Measurements from ENCODE around the gene GPS1. TPM values are rescaled to one million over a fixed set of nuclear protein-coding genes. Genes with fewer than 3 reads are reported as not detected.

GPS1 gene
- total and polyA plus RNA-seq, 9 of the 15 experiments (the other 6 are each of a cell fraction or from before 2014, with no cell fraction given) = 3.1 to 167 (median 69.9) TPM

- TF ChIP-seq CEBPZ (IDR thresholded peaks at IDR 0.05; ENCODE audit: borderline replicate concordance, low read depth, low read length) (no peak), CBFA2T2 (conservative IDR thresholded peaks at IDR 0.05) (0 out of 2 replicates have a peak, but pooled peaks have one; percentile 37), MTA2 (IDR thresholded peaks at IDR 0.05; ENCODE audit: low read depth) (no peak), ZNF3 (CRISPR knock-in tag; IDR thresholded peaks at IDR 0.05) (no peak), ELF2 (CRISPR knock-in tag; IDR thresholded peaks at IDR 0.05) (no peak), XRCC5 (IDR thresholded peaks at IDR 0.05; ENCODE audit: low read depth, low read length) (no peak), CCAR2 (IDR thresholded peaks at IDR 0.05; ENCODE audit: low read depth, low read length) (no peak), XRCC3 (IDR thresholded peaks at IDR 0.05) (no peak), E2F1 (CRISPR knock-in tag; IDR thresholded peaks at IDR 0.05) (no peak), ETV5 (CRISPR knock-in tag; IDR thresholded peaks at IDR 0.05; ENCODE audit: low read depth) (no peak), EGR1 (conservative IDR thresholded peaks at IDR 0.05) (peak; percentile 20), TCF3 (CRISPR knock-in tag; IDR thresholded peaks at IDR 0.05) (peak; percentile 53; the same call in 1 of the 2 replicates), FOS (IDR thresholded peaks at IDR 0.05; ENCODE audit: extremely low read depth, insufficient read length) (no peak), FUS (optimal IDR thresholded peaks at IDR 0.05; ENCODE audit: low read depth, low read length) (no peak), L3MBTL2 (IDR thresholded peaks at IDR 0.05) (no peak), NR0B1 (IDR thresholded peaks at IDR 0.05; ENCODE audit: partially characterized antibody) (no peak), KDM5B (IDR thresholded peaks at IDR 0.05; ENCODE audit: insufficient replicate concordance, low read depth, low read length) (no peak), JUND (IDR thresholded peaks at IDR 0.05; ENCODE audit: borderline replicate concordance, low read depth, low read length) (no peak), JUND (tag; IDR thresholded peaks at IDR 0.05; ENCODE audit: borderline replicate concordance, low read depth, low read length) (no peak), SIN3A (IDR thresholded peaks at IDR 0.05; ENCODE audit: borderline replicate concordance in 2 of 2, control insufficient read depth in 1 of 2, low read depth in 2 of 2, low read length in 2 of 2) (0 out of 4 replicates have a peak, but pooled peaks of 1 of the 2 experiments have one; percentile 24), ZBTB9 (CRISPR knock-in tag; IDR thresholded peaks at IDR 0.05) (no peak), MECOM (CRISPR knock-in tag; IDR thresholded peaks at IDR 0.05) (no peak)
Observed at GRCh38 chr17:82021107-82021899, 30.4 kb upstream of the GPS1 start (continued).

Data from K562 (cell line).